HepG2 (cell line): Measurements from ENCODE around the gene HOXA4. TPM values are rescaled to one million over a fixed set of nuclear protein-coding genes. Genes with fewer than 3 reads are reported as not detected.

Source experiments
- GATAD1 ChIP-seq: IDR thresholded peaks from 2 replicates; pipeline ENCODE4 v1.6.1; 2016; ENCODE audit warnings: missing genetic modification reagents, missing compliant biosample characterization
- KDM5B ChIP-seq: sonication (generic); formaldehyde crosslinking; IDR thresholded peaks from 2 replicates; pipeline ENCODE4 v1.4.0; 2020; ENCODE audit warnings: missing genetic modification reagents, mild to moderate bottlenecking, borderline replicate concordance
- NR2C2 ChIP-seq: sonication (generic); formaldehyde crosslinking; IDR thresholded peaks from 2 replicates; pipeline ENCODE4 v1.4.0; 2020; ENCODE audit warnings: missing genetic modification reagents, mild to moderate bottlenecking, moderate library complexity, borderline replicate concordance
- PHB2 ChIP-seq: fragments of 450-650 bp; IDR thresholded peaks from 2 replicates; pipeline ENCODE4 v1.6.1; 2018; ENCODE audit not compliant: partially characterized antibody
- ZMAT5 ChIP-seq: sonication (generic); formaldehyde crosslinking; IDR thresholded peaks from 2 replicates; pipeline ENCODE4 v1.5.0; 2020; ENCODE audit warnings: mild to moderate bottlenecking, low read depth, missing genetic modification reagents, borderline replicate concordance
- ZNF274 ChIP-seq: sonication (generic); formaldehyde crosslinking; IDR thresholded peaks from 2 replicates; pipeline ENCODE4 v1.5.1; 2020; ENCODE audit warnings: mild to moderate bottlenecking, missing genetic modification reagents
- ZNF530 ChIP-seq: sonication (generic); formaldehyde crosslinking; IDR thresholded peaks from 2 replicates; pipeline ENCODE4 v1.5.0; 2020; ENCODE audit warnings: low read depth, mild to moderate bottlenecking, missing genetic modification reagents
- ZNF589 ChIP-seq: sonication (generic); formaldehyde crosslinking; conservative IDR thresholded peaks from 2 replicates; pipeline ENCODE4 v1.8.0; 2022; ENCODE audit warnings: mild to moderate bottlenecking, moderate library complexity, missing genetic modification reagents
- polyA plus RNA-seq, 8 experiments: library from polyadenylated mRNA; depleted of rRNA in 3 of 8; stranded (reverse) in 7 of 8; unstranded in 1 of 8; fragments of >200 nt; fragmentation: Illumina TruSeq in 4 of 8; extraction: Trizol in 4 of 8; gene quantifications; 2 replicates each; pipeline versions ENCODE4 v1.2.1 to v1.2.3, GENCODE V29; 2011 to 2016; ENCODE audit warnings: low read depth in 4 of 8, missing spikeins in 1 of 8, mixed read lengths in 1 of 8; ENCODE audit not compliant: insufficient read depth in 1 of 8
- total RNA-seq, 5 experiments: library from RNA; depleted of rRNA; stranded (reverse); fragments of >200 nt; fragmentation: Illumina TruSeq; extraction: Trizol; gene quantifications; 2 replicates each; pipeline ENCODE4 v1.2.3, GENCODE V29; 2016; ENCODE audit warnings: low read depth in 1 of 5
- TF ChIP-seq, protein P1 (sequence below): sonication (generic); formaldehyde crosslinking; IDR thresholded peaks from 2 replicates; pipeline ENCODE4 v1.8.0; 2022; ENCODE audit warnings: low read depth, missing genetic modification reagents
- TF ChIP-seq, protein P2 (sequence below): sonication (generic); formaldehyde crosslinking; IDR thresholded peaks from 2 replicates; pipeline ENCODE4 v1.5.0; 2020; ENCODE audit warnings: mild to moderate bottlenecking, missing genetic modification reagents

Gene HOXA4
- total and polyA plus RNA-seq, 2 of the 13 experiments (the other 11 are each of a cell fraction or from before 2014, with no cell fraction given), result 2.4 to 5.4 TPM

- TF ChIP-seq, protein P1, sequence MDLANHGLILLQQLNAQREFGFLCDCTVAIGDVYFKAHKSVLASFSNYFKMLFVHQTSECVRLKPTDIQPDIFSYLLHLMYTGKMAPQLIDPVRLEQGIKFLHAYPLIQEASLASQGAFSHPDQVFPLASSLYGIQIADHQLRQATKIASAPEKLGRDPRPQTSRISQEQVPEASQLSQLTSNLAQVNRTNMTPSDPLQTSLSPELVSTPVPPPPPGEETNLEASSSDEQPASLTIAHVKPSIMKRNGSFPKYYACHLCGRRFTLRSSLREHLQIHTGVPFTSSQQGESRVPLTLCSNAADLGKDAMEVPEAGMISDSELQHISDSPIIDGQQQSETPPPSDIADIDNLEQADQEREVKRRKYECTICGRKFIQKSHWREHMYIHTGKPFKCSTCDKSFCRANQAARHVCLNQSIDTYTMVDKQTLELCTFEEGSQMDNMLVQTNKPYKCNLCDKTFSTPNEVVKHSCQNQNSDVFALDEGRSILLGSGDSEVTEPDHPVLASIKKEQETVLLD (CRISPR knock-in tag), result no peak
- no peak for TF ChIP-seq KDM5B (CRISPR knock-in tag)
- TF ChIP-seq ZNF589, result no peak
- TF ChIP-seq GATAD1 (CRISPR knock-in tag), result no peak
- TF ChIP-seq, protein P2, sequence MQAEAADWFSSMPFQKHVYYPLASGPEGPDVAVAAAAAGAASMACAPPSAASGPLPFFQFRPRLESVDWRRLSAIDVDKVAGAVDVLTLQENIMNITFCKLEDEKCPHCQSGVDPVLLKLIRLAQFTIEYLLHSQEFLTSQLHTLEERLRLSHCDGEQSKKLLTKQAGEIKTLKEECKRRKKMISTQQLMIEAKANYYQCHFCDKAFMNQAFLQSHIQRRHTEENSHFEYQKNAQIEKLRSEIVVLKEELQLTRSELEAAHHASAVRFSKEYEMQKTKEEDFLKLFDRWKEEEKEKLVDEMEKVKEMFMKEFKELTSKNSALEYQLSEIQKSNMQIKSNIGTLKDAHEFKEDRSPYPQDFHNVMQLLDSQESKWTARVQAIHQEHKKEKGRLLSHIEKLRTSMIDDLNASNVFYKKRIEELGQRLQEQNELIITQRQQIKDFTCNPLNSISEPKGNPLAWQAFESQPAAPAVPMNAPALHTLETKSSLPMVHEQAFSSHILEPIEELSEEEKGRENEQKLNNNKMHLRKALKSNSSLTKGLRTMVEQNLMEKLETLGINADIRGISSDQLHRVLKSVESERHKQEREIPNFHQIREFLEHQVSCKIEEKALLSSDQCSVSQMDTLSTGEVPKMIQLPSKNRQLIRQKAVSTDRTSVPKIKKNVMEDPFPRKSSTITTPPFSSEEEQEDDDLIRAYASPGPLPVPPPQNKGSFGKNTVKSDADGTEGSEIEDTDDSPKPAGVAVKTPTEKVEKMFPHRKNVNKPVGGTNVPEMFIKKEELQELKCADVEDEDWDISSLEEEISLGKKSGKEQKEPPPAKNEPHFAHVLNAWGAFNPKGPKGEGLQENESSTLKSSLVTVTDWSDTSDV (CRISPR knock-in tag), result no peak
- no peak for TF ChIP-seq ZNF274 (CRISPR knock-in tag)
- no peak for TF ChIP-seq PHB2
- TF ChIP-seq ZMAT5, result no peak
- no peak for TF ChIP-seq NR2C2 (CRISPR knock-in tag)
- TF ChIP-seq ZNF530, result no peak
Observed at GRCh38 chr7:27170426-27171324, 40.1 kb upstream of the HOXA4 start (continued).
